ENCODE measurements around the gene NEAT1. TPM values are rescaled to one million over a fixed set of nuclear protein-coding genes. Genes with fewer than 3 reads are reported as not detected.
A peak's percentile ranks its signal among the peaks of the same experiment; 100 is the strongest.

The NEAT1 gene
- total RNA-seq, 2 donors from 2014 or later: 554 to 555 TPM

DNA sequence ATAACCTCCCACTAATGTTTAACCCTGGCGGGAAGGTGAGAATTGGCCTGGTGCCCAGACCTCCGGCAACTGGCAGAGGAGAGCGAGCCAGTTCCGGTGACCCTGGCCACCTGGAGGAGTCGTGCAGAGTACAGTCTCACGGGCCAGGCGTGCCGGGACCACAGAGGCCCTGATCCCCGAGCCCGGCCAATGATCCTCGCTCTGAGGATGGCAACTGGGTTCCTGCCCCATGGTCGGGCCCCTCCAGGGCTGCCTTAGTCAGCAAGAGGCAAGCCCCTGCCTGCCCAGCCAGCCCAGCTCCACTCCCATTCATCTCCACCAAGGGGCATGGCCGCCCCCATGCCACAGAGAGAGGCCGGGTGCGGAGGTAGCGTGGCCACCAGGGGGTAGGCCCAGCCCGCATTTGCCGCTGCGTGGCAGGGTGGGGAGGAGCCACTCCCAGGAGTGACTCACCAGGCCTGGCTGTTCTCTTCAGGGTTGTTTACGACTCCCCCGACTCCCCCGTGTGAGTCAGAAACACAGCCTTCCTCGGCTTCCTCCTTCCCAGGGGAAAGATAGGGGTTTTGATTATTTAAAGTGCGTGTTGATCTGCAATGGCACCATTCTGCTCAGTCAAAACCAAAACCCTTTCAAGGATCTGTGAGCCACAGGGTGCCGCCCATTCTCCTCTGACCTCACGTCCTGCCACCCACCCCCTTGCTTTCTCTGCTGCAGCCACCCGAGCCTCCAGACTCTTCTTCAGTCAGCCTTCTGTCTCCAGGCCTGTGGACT, 40.4 kb upstream of the NEAT1 start, which contains the start of gene SLC25A45:
SLC25A45 (minus strand) TSS at position 614 of the 771 bp plus-strand sequence. CDS start 695 bp downstream, outside the sequence.
- peaks cover 36% of the 10 kb centered on the region for H3K4me1 Mint-ChIP-seq
- no peaks in the 10 kb centered on the region for H3K27me3 Mint-ChIP-seq
- H3K36me3 Mint-ChIP-seq (ENCODE audit: low read depth): no peaks in the 10 kb centered on the region
- DNase-seq (peak; percentile 82 to 89 (median 83)), ATAC-seq (peak; percentile 91)
- H3K9me3 ChIP-seq (ENCODE audit: control insufficient read depth, low read length, poor library complexity, severe bottlenecking): no peaks in the 10 kb centered on the region
- H3K27ac Mint-ChIP-seq: peak within 1 kb of the TSS; percentile 100
- H3K4me3 Mint-ChIP-seq: peak within 1 kb of the TSS; percentile 93

DNA sequence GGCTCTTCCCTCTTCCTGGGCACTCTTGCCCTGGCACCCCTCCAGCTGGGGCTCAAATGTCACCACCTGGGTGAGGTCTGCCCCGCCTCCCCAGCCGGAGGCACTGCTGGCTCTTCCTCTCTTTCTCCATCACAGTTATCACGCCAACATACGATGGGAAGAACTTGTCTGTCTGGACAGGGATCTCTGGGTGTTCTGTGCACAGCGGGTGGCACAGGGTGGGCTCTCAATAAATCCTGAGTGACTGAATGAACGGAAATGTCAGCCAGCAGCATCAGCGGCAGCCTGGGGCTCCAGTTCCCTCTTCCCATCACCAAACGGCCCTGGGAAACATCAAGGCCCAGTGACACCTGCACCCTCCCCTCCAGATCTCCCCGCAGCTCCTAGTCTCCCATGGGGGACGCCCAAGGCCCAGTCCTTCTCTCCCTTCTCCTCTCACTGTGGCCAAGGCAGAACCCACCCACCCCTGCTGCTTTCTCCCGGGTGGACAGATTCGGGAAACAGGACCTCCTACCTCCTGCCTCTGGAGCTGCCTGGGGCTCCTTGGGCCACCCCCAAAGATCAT, 39.7 kb upstream of the NEAT1 start:
- Mint-ChIP-seq H3K36me3 (ENCODE audit: low read depth) (no peaks in the 10 kb centered on the region), H3K27me3 (no peaks in the 10 kb centered on the region), H3K27ac (peak overlapping the region; percentile 100), H3K4me3 (peak overlapping the region; percentile 93), H3K4me1 (peaks cover 37% of the 10 kb centered on the region)
- ATAC-seq: no peak
- H3K9me3 ChIP-seq (ENCODE audit: control insufficient read depth, low read length, poor library complexity, severe bottlenecking): no peaks in the 10 kb centered on the region
- no peak for DNase-seq

DNA sequence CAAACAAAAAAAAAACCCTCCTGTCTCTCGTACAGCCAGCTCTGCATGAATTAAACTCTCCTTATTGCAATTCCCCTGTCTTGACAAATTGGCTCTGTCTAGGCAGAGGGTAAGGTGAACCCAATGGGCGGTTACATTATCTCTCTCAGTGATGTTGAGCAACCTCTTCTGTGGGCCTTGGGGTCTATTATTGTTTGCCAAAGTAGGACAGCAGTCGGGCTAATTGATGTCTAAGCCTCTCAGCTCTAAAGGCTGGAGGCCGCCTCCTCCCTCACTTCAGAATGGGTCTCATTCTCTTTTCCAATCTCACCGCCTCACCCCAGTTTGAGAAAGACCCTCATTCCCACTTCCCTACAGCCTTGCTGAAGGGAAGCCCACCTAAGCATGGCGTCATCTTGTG, 38.8 kb upstream of the NEAT1 start:
- DNase-seq (no peak), ATAC-seq (no peak)
- H3K4me3 Mint-ChIP-seq: peak overlapping the region; percentile 83
- H3K4me1 Mint-ChIP-seq: peaks cover 42% of the 10 kb centered on the region
- H3K9me3 ChIP-seq (ENCODE audit: control insufficient read depth, low read length, poor library complexity, severe bottlenecking): no peaks in the 10 kb centered on the region
- no peaks in the 10 kb centered on the region for H3K27me3 Mint-ChIP-seq
- H3K36me3 Mint-ChIP-seq (ENCODE audit: low read depth): no peaks in the 10 kb centered on the region
- peak overlapping the region; percentile 100 for H3K27ac Mint-ChIP-seq

DNA sequence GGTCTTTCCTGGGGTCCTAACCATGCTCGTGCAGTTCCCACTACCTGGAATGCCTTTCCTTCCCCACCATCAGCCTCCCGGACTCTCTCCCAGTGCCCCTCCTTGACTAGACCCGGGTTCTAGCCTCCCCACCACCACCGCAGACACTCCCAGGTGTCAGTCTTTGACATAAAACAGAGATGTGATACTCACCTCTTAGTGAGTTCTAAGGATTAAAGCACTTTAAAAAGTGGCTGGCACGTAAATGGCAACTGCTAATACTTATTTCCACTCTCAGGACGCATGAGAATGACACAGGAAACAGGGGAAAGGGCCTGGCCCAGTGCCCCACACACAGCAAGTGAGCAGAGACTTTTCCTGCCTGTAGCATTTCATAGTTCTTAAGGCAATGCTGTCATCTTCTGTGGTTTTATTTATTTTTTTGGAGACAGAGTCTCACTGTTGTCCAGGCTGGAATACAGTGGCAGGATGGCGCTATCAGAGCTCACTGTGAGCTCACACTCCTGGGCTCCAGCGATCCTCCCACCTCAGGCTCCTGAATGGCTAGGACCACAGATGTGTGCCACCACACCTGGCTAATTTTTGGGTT, 38.2 kb upstream of the NEAT1 start:
- Mint-ChIP-seq H3K27me3 (no peaks in the 10 kb centered on the region), H3K4me1 (peaks cover 48% of the 10 kb centered on the region), H3K36me3 (ENCODE audit: low read depth) (no peaks in the 10 kb centered on the region), H3K27ac (peak overlapping the region; percentile 100), H3K4me3 (peak overlapping the region; percentile 83)
- no peak for ATAC-seq
- DNase-seq: no peak
- no peaks in the 10 kb centered on the region for H3K9me3 ChIP-seq (ENCODE audit: control insufficient read depth, low read length, poor library complexity, severe bottlenecking)

DNA sequence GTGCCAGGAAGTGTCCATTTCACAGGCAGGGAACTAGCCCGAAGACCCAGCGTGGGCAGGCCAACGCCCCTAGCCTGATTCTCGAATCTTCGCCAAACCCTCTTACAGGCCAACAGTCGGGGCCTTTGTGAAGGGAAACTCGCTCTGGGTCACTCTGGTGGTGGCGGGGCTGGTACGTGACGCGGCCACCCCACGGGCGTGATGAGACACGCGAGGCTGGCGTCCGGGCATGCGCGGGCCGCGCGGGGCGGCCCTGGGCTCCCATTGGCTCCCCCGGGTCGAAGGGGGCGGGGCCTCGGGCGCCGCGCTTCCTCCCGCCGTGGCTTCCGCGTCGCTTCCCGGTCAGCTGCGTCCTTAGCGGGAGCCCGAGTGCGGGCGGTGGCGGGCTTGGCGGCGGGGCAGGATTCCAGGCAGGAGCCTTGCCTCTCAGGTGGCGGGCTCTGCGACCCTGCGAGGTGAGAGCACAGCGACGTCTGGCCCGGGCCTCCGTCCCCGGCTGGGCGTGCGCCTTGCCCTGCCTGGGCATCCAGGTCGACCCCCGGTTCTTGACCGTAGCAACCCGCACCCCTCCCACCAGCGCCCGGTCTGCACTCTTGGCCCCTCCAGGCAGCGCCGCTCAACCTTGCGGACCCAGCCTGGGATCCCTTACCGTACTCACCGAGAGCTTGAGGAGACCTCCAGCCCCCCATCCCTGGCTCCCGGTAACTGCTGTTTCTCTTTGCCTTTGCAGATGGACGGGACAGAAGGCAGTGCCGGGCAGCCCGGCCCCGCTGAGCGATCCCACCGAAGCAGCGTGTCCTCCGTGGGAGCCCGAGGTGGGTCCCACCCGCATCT, 36.1 kb upstream of the NEAT1 start, which contains the start of gene FRMD8:
FRMD8 (plus strand) TSS at position 331 of the 834 bp plus-strand sequence; CDS start at position 731, 400 bp downstream.
- Mint-ChIP-seq H3K36me3 (ENCODE audit: low read depth) (no peaks in the 10 kb centered on the region), H3K4me3 (peak within 1 kb of the TSS; percentile 96), H3K4me1 (peaks cover 57% of the 10 kb centered on the region), H3K27me3 (no peaks in the 10 kb centered on the region), H3K27ac (peak within 1 kb of the TSS; percentile 100)
- ATAC-seq (peak; percentile 68), DNase-seq (peak; percentile 85 to 94 (median 89))
- no peaks in the 10 kb centered on the region for H3K9me3 ChIP-seq (ENCODE audit: control insufficient read depth, low read length, poor library complexity, severe bottlenecking)

DNA sequence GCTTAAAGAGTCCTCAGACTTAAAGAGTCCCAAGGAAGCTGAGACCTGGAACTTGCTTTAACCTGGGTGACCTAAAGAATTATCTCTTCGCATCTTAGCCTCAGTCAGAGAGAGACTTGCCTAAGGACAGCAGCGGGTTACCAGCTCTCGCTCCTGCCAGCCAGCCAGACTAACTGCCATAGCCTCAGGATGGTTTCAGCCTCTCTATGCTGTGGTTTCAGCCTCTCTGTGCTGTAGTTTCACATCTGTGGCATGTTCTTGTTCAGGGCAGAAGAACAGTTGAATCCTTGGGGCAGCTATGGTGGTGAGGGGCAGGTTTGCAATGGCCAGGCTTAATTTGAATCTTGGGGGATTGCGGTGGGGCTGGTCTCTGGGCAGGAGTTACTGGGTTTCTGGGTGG, 33.9 kb upstream of the NEAT1 start:
- peaks cover 4% of the 10 kb centered on the region for H3K36me3 Mint-ChIP-seq (ENCODE audit: low read depth)
- peak overlapping the region; percentile 96 for H3K4me3 Mint-ChIP-seq
- peaks cover 52% of the 10 kb centered on the region for H3K4me1 Mint-ChIP-seq
- peak overlapping the region; percentile 93 for H3K27ac Mint-ChIP-seq
- DNase-seq (no peak), ATAC-seq (no peak)
- H3K9me3 ChIP-seq (ENCODE audit: control insufficient read depth, low read length, poor library complexity, severe bottlenecking): no peaks in the 10 kb centered on the region
- H3K27me3 Mint-ChIP-seq: no peaks in the 10 kb centered on the region

DNA sequence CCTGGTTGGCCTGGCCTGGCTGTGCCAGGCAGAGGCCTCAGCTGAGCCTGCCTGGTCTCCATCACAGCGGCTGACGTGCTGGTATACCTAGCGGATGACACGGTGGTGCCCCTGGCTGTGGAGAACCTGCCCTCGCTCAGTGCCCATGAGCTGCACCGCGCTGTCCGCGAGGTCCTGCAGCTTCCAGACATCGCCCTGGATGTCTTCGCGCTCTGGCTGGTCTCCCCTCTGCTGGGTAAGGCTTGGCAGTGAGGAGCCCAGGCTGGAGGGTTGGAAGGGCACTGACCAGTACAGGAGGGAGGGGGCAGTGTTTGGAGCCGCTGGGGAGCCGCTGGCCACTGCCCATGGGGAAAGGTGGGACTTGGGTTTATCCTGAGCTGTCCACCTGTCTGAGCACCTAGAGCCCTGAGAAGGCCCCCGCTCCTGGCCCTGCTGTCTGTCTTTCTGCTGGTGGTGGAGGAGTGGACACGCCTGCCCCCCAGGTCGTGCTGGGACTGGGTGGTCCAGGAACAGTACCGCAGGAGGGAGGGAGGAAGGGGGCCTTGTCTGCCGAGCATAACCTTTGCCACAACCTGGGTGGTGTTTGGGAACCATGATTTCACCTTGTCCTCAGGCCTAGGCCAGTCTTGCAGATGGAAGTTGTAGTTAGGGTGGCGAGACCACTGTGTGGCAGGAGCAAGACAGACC, 33.2 kb upstream of the NEAT1 start:
- H3K27ac Mint-ChIP-seq: peak overlapping the region; percentile 93
- no peak for DNase-seq
- H3K27me3 Mint-ChIP-seq: no peaks in the 10 kb centered on the region
- H3K9me3 ChIP-seq (ENCODE audit: control insufficient read depth, low read length, poor library complexity, severe bottlenecking): no peaks in the 10 kb centered on the region
- H3K4me1 Mint-ChIP-seq: peaks cover 45% of the 10 kb centered on the region
- H3K4me3 Mint-ChIP-seq: peak overlapping the region; percentile 96
- ATAC-seq: no peak
- H3K36me3 Mint-ChIP-seq (ENCODE audit: low read depth): peaks cover 4% of the 10 kb centered on the region

DNA sequence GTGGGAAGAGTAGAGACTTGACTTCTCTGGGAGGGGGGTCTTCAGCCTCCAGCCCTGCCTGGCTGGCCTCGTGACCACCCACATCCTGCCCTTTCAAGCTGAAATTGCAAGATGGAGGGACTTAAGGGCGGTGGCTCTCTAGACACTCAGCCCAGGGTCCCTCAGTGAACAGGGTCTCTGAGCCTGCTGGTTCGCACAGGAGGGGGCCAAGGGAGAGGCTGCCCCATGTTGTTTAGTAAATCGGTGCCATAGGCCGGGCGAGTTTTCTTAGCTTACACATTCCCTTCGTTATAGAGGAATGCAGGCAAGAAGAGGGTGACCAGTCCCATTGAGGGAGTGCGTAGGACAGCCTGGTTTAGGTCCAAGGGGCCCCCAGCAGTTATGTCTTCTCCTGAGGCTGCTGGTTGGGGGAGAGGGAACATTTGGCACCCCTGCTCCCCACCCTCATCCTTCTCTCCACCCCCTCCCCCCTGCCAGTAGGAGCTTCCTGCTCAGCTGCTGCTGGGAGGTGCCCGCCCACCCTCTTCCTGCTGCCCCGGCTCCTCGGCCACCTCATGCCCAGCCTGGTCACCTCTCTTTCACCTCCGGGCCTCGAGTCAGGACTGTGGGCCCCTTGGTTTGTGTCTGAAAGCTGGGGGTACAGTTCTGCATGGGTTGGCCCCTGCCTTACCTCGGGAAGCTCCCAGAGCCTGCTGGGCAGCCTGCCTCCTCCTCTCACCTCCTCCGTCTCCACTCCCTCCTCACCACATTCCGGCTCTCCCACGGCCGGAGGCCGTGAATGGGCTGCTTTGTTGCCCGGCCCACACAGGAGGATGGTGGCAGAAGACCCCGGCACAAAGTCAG, 32.3 kb upstream of the NEAT1 start:
- Mint-ChIP-seq H3K27ac (no peak overlapping the region), H3K4me3 (peak overlapping the region; percentile 77), H3K27me3 (no peaks in the 10 kb centered on the region), H3K4me1 (peaks cover 40% of the 10 kb centered on the region), H3K36me3 (ENCODE audit: low read depth) (peaks cover 4% of the 10 kb centered on the region)
- no peaks in the 10 kb centered on the region for H3K9me3 ChIP-seq (ENCODE audit: control insufficient read depth, low read length, poor library complexity, severe bottlenecking)
- ATAC-seq (no peak), DNase-seq (no peak)

DNA sequence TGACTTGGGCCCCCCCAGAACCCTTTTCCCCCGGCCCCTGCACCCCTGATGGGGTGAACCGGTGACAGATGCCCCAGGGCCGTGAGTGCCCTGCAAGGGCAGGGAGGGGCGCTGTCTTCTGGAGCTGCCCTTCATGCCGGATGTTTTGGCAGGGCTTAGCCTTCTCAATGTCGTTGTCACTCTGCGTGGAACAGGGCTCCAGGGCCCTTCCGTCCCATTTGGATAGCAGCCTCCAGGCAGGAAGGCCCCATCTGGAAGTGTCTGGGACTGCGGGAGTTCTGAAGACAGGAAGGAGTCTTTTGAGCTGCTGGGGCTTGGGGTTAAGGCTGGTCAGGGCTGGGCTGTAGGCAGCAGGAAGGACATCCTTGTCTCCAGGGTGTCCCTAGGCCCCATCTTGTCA, 31.6 kb upstream of the NEAT1 start:
- Mint-ChIP-seq H3K27ac (no peak overlapping the region), H3K4me1 (peaks cover 38% of the 10 kb centered on the region)

DNA sequence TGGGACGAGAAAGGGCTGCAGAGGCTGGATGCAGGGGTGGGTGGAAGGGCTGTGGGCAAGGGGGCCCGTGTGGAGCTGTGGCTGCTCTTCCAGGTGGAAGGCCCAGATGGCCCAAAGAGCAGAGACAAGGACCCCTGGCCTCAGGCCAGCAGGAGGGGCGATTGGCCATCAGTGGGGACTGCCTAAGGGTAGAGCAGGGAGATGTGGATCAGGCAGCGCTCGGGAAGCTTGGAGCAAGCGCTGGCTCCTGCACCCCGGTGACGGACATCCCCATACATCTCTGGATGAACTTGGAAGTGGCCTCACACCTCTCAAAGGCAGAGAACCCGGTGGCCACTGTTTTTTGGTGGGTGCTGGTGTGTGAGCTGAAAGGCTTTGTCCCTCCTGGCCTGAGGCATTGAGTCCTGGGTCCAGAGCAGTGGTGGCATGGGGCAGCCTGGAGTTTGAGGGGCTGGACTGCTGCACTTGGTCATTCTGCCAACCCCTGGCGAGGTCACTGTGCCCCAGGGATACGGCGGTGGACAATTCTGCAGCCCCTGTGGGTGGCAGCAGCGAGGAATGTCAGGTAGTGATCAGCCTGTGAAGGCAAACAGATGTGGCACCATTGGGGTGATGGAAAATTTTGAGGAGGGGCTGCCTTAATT, 30.3 kb upstream of the NEAT1 start:
- ATAC-seq (no peak), DNase-seq (no peak)
- Mint-ChIP-seq H3K27ac (peak overlapping the region; percentile 73), H3K4me1 (peaks cover 33% of the 10 kb centered on the region), H3K4me3 (no peak overlapping the region), H3K36me3 (ENCODE audit: low read depth) (peaks cover 6% of the 10 kb centered on the region), H3K27me3 (no peaks in the 10 kb centered on the region)
- no peaks in the 10 kb centered on the region for H3K9me3 ChIP-seq (ENCODE audit: control insufficient read depth, low read length, poor library complexity, severe bottlenecking)

More for the DNA sequence above, 31.6 kb upstream of the NEAT1 start:
- Mint-ChIP-seq H3K36me3 (ENCODE audit: low read depth) (peaks cover 4% of the 10 kb centered on the region), H3K4me3 (peak overlapping the region; percentile 77), H3K27me3 (no peaks in the 10 kb centered on the region)
- H3K9me3 ChIP-seq (ENCODE audit: control insufficient read depth, low read length, poor library complexity, severe bottlenecking): no peaks in the 10 kb centered on the region
- ATAC-seq: no peak
- no peak for DNase-seq

DNA sequence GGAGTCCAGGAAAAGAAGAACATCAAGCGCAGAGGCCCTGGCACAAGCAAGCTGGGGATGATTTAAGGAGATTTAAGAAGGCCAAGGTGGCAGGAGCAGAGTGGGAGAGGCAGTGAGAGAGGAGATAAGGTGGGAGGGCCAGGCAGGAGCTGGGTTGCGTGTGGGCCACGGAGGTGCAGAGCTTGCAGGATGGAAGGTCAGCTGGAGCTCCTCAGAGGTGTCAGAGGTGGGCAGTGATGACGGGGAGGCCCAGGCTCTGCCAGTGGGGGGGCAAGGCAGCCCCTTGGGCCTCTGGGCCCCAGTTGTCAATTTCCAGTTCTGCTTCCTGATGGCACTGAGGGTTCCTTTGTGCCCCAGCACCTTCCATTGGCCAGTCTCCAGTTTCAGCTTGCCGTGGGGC, 29.7 kb upstream of the NEAT1 start:
- H3K9me3 ChIP-seq (ENCODE audit: control insufficient read depth, low read length, poor library complexity, severe bottlenecking): no peaks in the 10 kb centered on the region
- H3K27ac Mint-ChIP-seq: peak overlapping the region; percentile 73
- H3K4me1 Mint-ChIP-seq: peaks cover 31% of the 10 kb centered on the region
- no peak overlapping the region for H3K4me3 Mint-ChIP-seq
- DNase-seq: no peak
- no peak for ATAC-seq
- no peaks in the 10 kb centered on the region for H3K27me3 Mint-ChIP-seq
- peaks cover 8% of the 10 kb centered on the region for H3K36me3 Mint-ChIP-seq (ENCODE audit: low read depth)

Data from T-helper 17 cell (primary cell).